ENCODE measurements around the gene FGFR4.

Gene FGFR4

GRCh38 chr5:177116631-177117373 lies 30.1 kb downstream of the FGFR4 start:
- TF ChIP-seq TEAD4 (IDR thresholded peaks at IDR 0.05) = no peak

GRCh38 chr5:177117441-177118045 lies 30.8 kb downstream of the FGFR4 start:
- TF ChIP-seq YY1 (IDR thresholded peaks at IDR 0.05; ENCODE audit: low read depth) (no peak), CREB1 (IDR thresholded peaks at IDR 0.05; ENCODE audit: low read depth) (no peak), CEBPB (IDR thresholded peaks at IDR 0.05) (no peak), EP300 (IDR thresholded peaks at IDR 0.05; ENCODE audit: borderline replicate concordance) (no peak), MAX (IDR thresholded peaks at IDR 0.05) (no peak), FOXM1 (IDR thresholded peaks at IDR 0.05; ENCODE audit: borderline replicate concordance, low read depth) (no peak), TAF1 (IDR thresholded peaks at IDR 0.05; ENCODE audit: low read depth) (no peak)

- no peak for TF ChIP-seq RAD21 (IDR thresholded peaks at IDR 0.05; ENCODE audit: low read depth)
- no peak for TF ChIP-seq ZBTB7A (IDR thresholded peaks at IDR 0.05; ENCODE audit: low read depth)
- TF ChIP-seq FOXM1 (IDR thresholded peaks at IDR 0.05; ENCODE audit: borderline replicate concordance, low read depth) = no peak
- TF ChIP-seq EP300 (IDR thresholded peaks at IDR 0.05; ENCODE audit: borderline replicate concordance) = no peak
- TF ChIP-seq TAF1 (IDR thresholded peaks at IDR 0.05; ENCODE audit: low read depth) = no peak
- no peak for TF ChIP-seq CEBPB (IDR thresholded peaks at IDR 0.05)
- TF ChIP-seq EGR1 (IDR thresholded peaks at IDR 0.05) = no peak
- TF ChIP-seq MAX (IDR thresholded peaks at IDR 0.05) = no peak
- no peak for TF ChIP-seq NFIC (IDR thresholded peaks at IDR 0.05)
- TF ChIP-seq REST (IDR thresholded peaks at IDR 0.05; ENCODE audit: low read depth) = no peak
- TF ChIP-seq YY1 (IDR thresholded peaks at IDR 0.05; ENCODE audit: low read depth) = no peak
- TF ChIP-seq TCF12 (IDR thresholded peaks at IDR 0.05; ENCODE audit: low read depth) = no peak
- no peak for TF ChIP-seq CREB1 (IDR thresholded peaks at IDR 0.05; ENCODE audit: low read depth)
- TF ChIP-seq USF1 (IDR thresholded peaks at IDR 0.05) = no peak
- no peak for TF ChIP-seq TEAD4 (IDR thresholded peaks at IDR 0.05)
Measured at GRCh38 chr5:177122566-177122965, 35.9 kb downstream of the FGFR4 start.

- TF ChIP-seq EGR1 (IDR thresholded peaks at IDR 0.05) (no peak), REST (IDR thresholded peaks at IDR 0.05; ENCODE audit: low read depth) (no peak), YY1 (IDR thresholded peaks at IDR 0.05; ENCODE audit: low read depth) (no peak), EP300 (IDR thresholded peaks at IDR 0.05; ENCODE audit: borderline replicate concordance) (no peak), TAF1 (IDR thresholded peaks at IDR 0.05; ENCODE audit: low read depth) (no peak), USF1 (IDR thresholded peaks at IDR 0.05) (no peak), MAX (IDR thresholded peaks at IDR 0.05) (no peak), CEBPB (IDR thresholded peaks at IDR 0.05) (no peak), TEAD4 (IDR thresholded peaks at IDR 0.05) (no peak), FOXM1 (IDR thresholded peaks at IDR 0.05; ENCODE audit: borderline replicate concordance, low read depth) (no peak), NFIC (IDR thresholded peaks at IDR 0.05) (no peak), RAD21 (IDR thresholded peaks at IDR 0.05; ENCODE audit: low read depth) (no peak), CREB1 (IDR thresholded peaks at IDR 0.05; ENCODE audit: low read depth) (no peak)
Measured at GRCh38 chr5:177123789-177124485, 37.2 kb downstream of the FGFR4 start.

GRCh38 chr5:177124486-177124991 lies 37.8 kb downstream of the FGFR4 start:
- no peak for TF ChIP-seq NFIC (IDR thresholded peaks at IDR 0.05)
- no peak for TF ChIP-seq RAD21 (IDR thresholded peaks at IDR 0.05; ENCODE audit: low read depth)

Measured in Ishikawa (cell line).